ENCODE measurements around the gene NOC4L. TPM values are rescaled to one million over a fixed set of nuclear protein-coding genes. Genes with fewer than 3 reads are reported as not detected.
A peak's percentile ranks its signal among the peaks of the same experiment; 100 is the strongest.

NOC4L gene
- total and polyA plus RNA-seq, 5 donors from 2014 or later, result 17.0 to 26.9 (median 19.2) TPM

DNA sequence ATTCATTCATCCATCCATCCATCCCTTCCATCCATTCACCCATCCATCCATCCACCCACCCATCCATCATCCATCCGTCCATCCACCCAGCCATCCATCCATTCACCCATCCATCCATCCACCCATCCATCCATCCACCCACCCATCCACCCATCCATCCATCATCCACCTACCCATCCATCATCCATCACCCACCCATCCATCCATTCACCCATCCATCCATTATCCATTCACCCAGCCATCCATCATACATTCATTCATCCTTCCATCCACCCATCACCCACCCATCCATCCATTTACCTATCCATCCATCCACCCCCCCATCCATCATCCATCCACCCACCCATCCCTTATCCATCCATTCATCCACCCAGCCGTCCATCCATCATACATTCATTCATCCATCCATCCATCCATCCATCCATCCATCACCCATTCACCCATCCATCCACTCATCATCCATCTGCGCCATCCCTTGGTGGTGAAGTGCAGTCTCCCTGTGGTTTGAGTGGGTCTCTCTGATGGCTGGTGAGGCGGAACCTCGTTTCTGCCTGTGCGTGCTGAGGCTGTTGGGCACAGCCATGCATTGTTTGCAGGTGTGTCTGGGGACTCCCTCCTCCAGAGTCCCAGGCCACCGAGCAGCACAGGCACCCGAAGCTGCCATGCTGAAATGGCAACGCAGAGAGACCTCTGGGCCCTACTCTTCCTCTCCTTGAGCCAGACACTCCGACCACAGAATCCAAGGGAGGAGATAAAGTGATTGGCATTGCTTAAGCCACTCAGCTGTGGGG is 22.7 kb downstream of the NOC4L start:
- no peak overlapping the region for H3K27ac ChIP-seq (ENCODE audit: insufficient read depth, low read length, poor library complexity, severe bottlenecking)
- H3K4me3 ChIP-seq (ENCODE audit: low read depth, low read length), result no peak overlapping the region
- H3K36me3 Mint-ChIP-seq, result no peaks in the 10 kb centered on the region
- peaks cover 14% of the 10 kb centered on the region for H3K4me1 ChIP-seq (ENCODE audit: control insufficient read depth, insufficient read depth, low read length, poor library complexity, severe bottlenecking)
- H3K27me3 Mint-ChIP-seq, result no peaks in the 10 kb centered on the region
- ATAC-seq (ENCODE audit: low read depth in 2 of 2) (no peak), DNase-seq (no peak)
- H3K4me3 Mint-ChIP-seq, result no peak overlapping the region
- no peaks in the 10 kb centered on the region for H3K9me3 Mint-ChIP-seq
- H3K27me3 ChIP-seq (ENCODE audit: control insufficient read depth, insufficient read depth, low read length), result no peaks in the 10 kb centered on the region
- no peaks in the 10 kb centered on the region for H3K36me3 ChIP-seq (ENCODE audit: control insufficient read depth, insufficient read depth, low read length)
- no peaks in the 10 kb centered on the region for H3K9me3 ChIP-seq (ENCODE audit: control insufficient read depth in 2 of 2, low read length in 2 of 2)
- peaks cover 4 to 15% (median 4%) of the 10 kb centered on the region in 4 donors for H3K4me1 Mint-ChIP-seq
- H3K27ac Mint-ChIP-seq, result no peak overlapping the region

DNA sequence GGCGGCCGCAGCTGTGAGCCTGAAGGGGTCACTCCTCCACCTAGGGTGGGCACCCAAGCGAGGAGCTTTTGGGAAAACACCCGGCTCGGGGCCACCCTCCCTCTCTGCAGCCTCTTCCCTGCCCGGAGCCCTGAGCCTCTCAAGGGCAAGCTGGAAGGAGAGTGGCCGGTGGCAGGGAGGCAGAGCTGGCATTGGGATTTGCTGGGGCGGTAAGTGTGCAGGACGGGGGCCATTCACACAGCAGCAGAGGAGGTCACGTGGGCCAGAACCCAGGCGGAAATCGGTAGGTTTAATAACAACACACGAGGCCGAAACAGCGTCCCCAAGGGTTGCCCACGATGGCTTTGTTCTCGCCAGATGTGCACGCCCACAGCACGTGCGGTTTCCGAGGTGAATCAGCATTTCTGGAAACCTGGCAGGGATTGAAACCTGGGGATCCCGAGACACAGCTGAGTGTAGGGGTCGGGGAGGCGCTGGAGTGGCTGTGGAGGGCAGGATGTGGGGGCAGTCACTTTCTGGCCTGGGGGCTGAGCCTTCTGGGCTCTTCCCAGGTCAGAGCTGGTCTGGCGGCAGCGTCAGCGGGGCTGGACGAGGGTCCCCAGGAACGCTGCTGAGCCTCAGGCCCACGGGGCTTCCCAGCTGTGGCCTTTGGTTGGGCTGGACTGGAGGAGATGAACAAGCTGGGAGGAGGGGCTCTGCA is 23.5 kb downstream of the NOC4L start:
- Histone ChIP-seq H3K36me3 (ENCODE audit: control insufficient read depth, insufficient read depth, low read length) (no peaks in the 10 kb centered on the region), H3K9me3 (ENCODE audit: control insufficient read depth in 2 of 2, low read length in 2 of 2) (no peaks in the 10 kb centered on the region), H3K4me3 (ENCODE audit: low read depth, low read length) (no peak overlapping the region), H3K4me1 (ENCODE audit: control insufficient read depth, insufficient read depth, low read length, poor library complexity, severe bottlenecking) (peaks cover 12% of the 10 kb centered on the region), H3K27ac (ENCODE audit: insufficient read depth, low read length, poor library complexity, severe bottlenecking) (no peak overlapping the region), H3K27me3 (ENCODE audit: control insufficient read depth, insufficient read depth, low read length) (no peaks in the 10 kb centered on the region)
- ATAC-seq (ENCODE audit: low read depth in 2 of 2), result peak in 1 of 2 donors; percentile 18
- peaks cover 4 to 16% (median 4%) of the 10 kb centered on the region in 4 donors for H3K4me1 Mint-ChIP-seq
- H3K27ac Mint-ChIP-seq, result no peak overlapping the region
- H3K9me3 Mint-ChIP-seq, result no peaks in the 10 kb centered on the region
- DNase-seq, result peak in 1 of 3 donors; percentile 33
- no peaks in the 10 kb centered on the region for H3K36me3 Mint-ChIP-seq
- no peaks in the 10 kb centered on the region for H3K27me3 Mint-ChIP-seq
- no peak overlapping the region for H3K4me3 Mint-ChIP-seq

DNA sequence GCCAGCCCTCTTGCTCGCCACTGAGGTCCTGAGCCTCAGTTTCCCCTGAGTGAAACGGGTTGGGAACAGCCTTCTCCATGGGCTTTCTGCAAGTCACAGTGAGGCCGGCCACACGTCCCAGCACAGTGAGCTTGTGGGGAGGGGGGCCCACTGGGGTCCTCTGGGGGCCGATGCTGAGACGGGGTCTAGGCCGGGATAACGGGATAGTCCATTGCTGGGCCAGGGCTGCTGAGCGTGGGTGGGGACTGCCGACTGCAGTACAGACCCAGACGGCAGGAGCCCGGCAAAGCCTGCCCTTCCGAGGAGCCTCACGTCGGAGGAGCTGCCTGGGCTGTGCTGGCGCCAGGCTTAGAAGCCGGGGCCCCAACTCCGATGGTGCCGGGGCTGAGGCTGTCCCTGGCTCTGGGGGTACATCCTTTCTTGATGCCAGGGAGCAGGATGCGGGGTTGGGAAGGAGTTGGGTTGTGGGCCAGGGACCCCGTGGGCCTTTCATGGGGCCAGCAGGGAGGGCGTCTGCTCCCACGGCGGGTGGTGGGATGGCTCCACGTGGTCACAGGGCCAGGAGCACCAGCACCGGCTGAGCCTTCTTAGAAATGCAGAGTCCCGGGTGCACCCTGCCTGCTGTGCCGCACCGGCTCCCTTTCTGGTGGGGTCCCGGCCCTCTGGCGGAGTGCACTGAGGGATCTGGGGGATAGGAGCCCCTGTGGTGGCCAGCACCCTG is 24.2 kb downstream of the NOC4L start:
- H3K9me3 ChIP-seq (ENCODE audit: control insufficient read depth in 2 of 2, low read length in 2 of 2), result no peaks in the 10 kb centered on the region
- H3K27ac ChIP-seq (ENCODE audit: insufficient read depth, low read length, poor library complexity, severe bottlenecking), result no peak overlapping the region
- no peak overlapping the region for H3K4me3 Mint-ChIP-seq
- ATAC-seq (ENCODE audit: low read depth in 2 of 2) (no peak), DNase-seq (no peak)
- H3K9me3 Mint-ChIP-seq, result no peaks in the 10 kb centered on the region
- peaks cover 8% of the 10 kb centered on the region for H3K4me1 ChIP-seq (ENCODE audit: control insufficient read depth, insufficient read depth, low read length, poor library complexity, severe bottlenecking)
- H3K27ac Mint-ChIP-seq, result no peak overlapping the region
- peaks cover 4 to 18% (median 6%) of the 10 kb centered on the region in 4 donors for H3K4me1 Mint-ChIP-seq
- no peak overlapping the region for H3K4me3 ChIP-seq (ENCODE audit: low read depth, low read length)
- H3K36me3 Mint-ChIP-seq, result no peaks in the 10 kb centered on the region
- no peaks in the 10 kb centered on the region for H3K36me3 ChIP-seq (ENCODE audit: control insufficient read depth, insufficient read depth, low read length)
- no peaks in the 10 kb centered on the region for H3K27me3 ChIP-seq (ENCODE audit: control insufficient read depth, insufficient read depth, low read length)
- H3K27me3 Mint-ChIP-seq, result no peaks in the 10 kb centered on the region

DNA sequence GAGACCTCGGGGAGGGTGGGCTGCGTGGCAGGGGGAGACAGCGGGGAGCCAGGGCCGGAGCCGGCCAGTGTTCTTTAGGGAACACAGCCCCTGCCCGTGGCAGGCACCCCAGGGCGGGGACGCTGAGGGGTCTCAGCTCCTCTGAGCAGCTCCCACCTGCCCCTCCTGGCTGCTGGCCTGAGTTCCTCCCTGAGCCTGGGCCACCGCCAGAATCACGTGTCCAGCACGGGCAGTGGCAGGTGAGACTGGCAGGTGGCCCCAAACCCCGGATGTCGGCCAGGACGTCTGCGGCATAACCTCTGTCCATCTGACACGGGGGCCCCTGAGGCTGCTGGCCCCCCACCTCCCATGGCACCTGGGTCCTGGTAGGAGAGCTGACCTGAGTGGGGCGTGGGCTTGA is 25.1 kb downstream of the NOC4L start:
- Mint-ChIP-seq H3K4me1 (peaks cover 0 to 12% (median 3%) of the 10 kb centered on the region in 4 donors), H3K27me3 (no peaks in the 10 kb centered on the region), H3K36me3 (no peaks in the 10 kb centered on the region), H3K9me3 (no peaks in the 10 kb centered on the region), H3K4me3 (no peak overlapping the region), H3K27ac (no peak overlapping the region)
- Histone ChIP-seq H3K4me1 (ENCODE audit: control insufficient read depth, insufficient read depth, low read length, poor library complexity, severe bottlenecking) (peaks cover 12% of the 10 kb centered on the region), H3K36me3 (ENCODE audit: control insufficient read depth, insufficient read depth, low read length) (no peaks in the 10 kb centered on the region), H3K9me3 (ENCODE audit: control insufficient read depth in 2 of 2, low read length in 2 of 2) (no peaks in the 10 kb centered on the region), H3K4me3 (ENCODE audit: low read depth, low read length) (no peak overlapping the region), H3K27me3 (ENCODE audit: control insufficient read depth, insufficient read depth, low read length) (no peaks in the 10 kb centered on the region), H3K27ac (ENCODE audit: insufficient read depth, low read length, poor library complexity, severe bottlenecking) (no peak overlapping the region)
- ATAC-seq (ENCODE audit: low read depth in 2 of 2) (no peak), DNase-seq (no peak)

DNA sequence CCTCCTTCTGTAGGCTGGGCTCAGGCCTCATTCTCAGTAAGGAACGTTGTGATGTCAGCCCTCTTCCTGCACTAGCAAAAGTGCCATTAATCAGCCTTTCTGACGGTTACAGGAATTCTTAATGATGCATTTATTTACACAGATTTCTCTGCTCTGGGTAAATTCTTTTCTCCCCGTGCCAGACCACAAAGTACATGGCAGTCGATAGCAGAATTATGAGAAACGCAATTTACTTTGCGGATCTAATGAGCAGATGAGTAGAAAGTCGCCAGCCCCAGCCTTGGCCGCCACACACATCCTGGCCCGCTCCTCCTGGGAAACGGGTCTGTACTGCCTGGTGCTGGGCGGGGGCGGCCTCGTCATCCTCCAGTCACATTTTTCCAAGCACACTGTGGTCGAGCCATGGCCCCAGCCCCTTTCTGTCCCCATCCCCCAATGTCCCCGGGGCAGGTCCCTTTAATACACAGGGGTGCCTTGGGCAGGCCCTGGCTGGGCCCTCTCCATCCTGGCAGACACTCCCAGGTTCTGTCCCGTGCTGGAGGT is 25.9 kb downstream of the NOC4L start:
- Histone ChIP-seq H3K27ac (ENCODE audit: insufficient read depth, low read length, poor library complexity, severe bottlenecking) (no peak overlapping the region), H3K27me3 (ENCODE audit: control insufficient read depth, insufficient read depth, low read length) (no peaks in the 10 kb centered on the region), H3K36me3 (ENCODE audit: control insufficient read depth, insufficient read depth, low read length) (no peaks in the 10 kb centered on the region), H3K4me1 (ENCODE audit: control insufficient read depth, insufficient read depth, low read length, poor library complexity, severe bottlenecking) (peaks cover 12% of the 10 kb centered on the region), H3K9me3 (ENCODE audit: control insufficient read depth in 2 of 2, low read length in 2 of 2) (no peaks in the 10 kb centered on the region), H3K4me3 (ENCODE audit: low read depth, low read length) (no peak overlapping the region)
- Mint-ChIP-seq H3K27ac (no peak overlapping the region), H3K4me3 (no peak overlapping the region), H3K36me3 (no peaks in the 10 kb centered on the region), H3K9me3 (no peaks in the 10 kb centered on the region), H3K4me1 (peaks cover 0 to 15% (median 3%) of the 10 kb centered on the region in 4 donors), H3K27me3 (no peaks in the 10 kb centered on the region)
- ATAC-seq (ENCODE audit: low read depth in 2 of 2) (no peak), DNase-seq (no peak)

DNA sequence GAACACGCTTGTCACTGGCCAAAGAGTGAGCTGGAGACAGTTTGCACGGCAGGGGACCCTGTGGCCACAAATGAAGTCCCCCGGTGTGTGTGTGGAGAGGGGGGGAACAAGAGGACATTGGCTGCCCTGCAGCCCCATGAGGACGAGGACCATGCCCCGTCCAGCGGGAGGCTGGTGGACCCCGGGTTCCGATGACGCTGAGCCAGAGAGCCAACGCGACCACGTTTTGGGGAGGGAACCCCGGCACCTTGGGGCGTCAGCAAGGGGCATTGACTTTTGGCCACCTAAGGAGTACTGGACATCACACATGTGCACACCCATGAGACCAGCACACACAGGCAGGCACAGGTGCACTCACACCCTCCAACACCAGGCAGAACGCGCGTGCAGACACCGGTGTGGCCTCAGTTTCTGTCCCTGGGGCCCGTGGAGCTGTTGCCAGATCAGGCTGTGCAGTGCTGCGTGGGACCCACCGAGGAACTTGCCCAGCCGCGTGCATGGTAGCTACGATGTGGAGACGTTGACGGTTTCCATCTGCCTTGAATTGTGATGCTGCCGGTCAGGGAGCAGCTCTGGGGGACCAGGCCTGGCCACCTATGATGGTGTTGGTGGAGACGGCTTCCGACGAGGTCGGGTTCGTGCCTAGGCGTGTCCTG is 26.5 kb downstream of the NOC4L start:
- Histone ChIP-seq H3K27me3 (ENCODE audit: control insufficient read depth, insufficient read depth, low read length) (no peaks in the 10 kb centered on the region), H3K36me3 (ENCODE audit: control insufficient read depth, insufficient read depth, low read length) (no peaks in the 10 kb centered on the region), H3K27ac (ENCODE audit: insufficient read depth, low read length, poor library complexity, severe bottlenecking) (no peak overlapping the region), H3K4me1 (ENCODE audit: control insufficient read depth, insufficient read depth, low read length, poor library complexity, severe bottlenecking) (peaks cover 12% of the 10 kb centered on the region), H3K4me3 (ENCODE audit: low read depth, low read length) (no peak overlapping the region), H3K9me3 (ENCODE audit: control insufficient read depth in 2 of 2, low read length in 2 of 2) (no peaks in the 10 kb centered on the region)
- H3K4me1 Mint-ChIP-seq, result peaks cover 0 to 15% (median 3%) of the 10 kb centered on the region in 4 donors
- no peak for DNase-seq
- H3K27ac Mint-ChIP-seq, result no peak overlapping the region
- ATAC-seq (ENCODE audit: low read depth in 2 of 2), result no peak
- H3K27me3 Mint-ChIP-seq, result no peaks in the 10 kb centered on the region
- H3K36me3 Mint-ChIP-seq, result no peaks in the 10 kb centered on the region
- no peaks in the 10 kb centered on the region for H3K9me3 Mint-ChIP-seq
- no peak overlapping the region for H3K4me3 Mint-ChIP-seq

DNA sequence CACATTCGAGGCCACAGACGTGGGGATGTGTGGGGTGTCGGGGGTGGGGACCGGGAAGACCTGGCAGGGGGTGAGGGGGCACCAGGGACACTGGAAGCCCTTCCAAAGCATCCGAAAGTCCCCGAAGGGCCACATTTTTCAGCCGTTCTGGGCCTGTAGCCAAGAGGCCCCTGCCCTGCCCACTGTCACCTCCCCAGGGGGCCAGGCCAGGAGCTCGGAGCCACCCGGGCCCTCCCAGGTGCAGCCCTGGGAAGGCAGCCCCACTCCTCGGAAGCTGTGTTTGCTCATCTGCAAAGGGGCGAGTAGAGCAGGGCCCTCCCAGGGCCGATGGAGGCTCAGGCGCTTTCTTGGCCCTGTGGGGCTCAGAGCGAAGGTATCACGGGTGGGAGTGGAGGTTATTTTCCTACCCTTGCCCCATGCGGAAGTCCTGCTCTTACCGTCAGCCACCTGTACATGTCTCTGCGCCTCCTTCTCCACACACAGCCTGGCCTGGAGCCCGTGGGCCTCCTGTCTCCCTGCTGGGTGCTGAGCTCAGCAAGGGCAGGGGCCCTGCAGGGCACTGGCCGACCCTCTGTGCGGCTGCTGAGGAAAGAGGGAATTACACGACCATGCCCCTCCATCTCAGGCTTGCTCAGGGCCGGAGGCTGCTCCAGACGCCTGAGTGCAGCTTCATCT is 27.2 kb downstream of the NOC4L start:
- Mint-ChIP-seq H3K27me3 (no peaks in the 10 kb centered on the region), H3K9me3 (no peaks in the 10 kb centered on the region), H3K4me1 (peaks cover 0 to 15% (median 3%) of the 10 kb centered on the region in 4 donors), H3K4me3 (no peak overlapping the region), H3K36me3 (no peaks in the 10 kb centered on the region), H3K27ac (no peak overlapping the region)
- no peak overlapping the region for H3K4me3 ChIP-seq (ENCODE audit: low read depth, low read length)
- no peak for DNase-seq
- no peaks in the 10 kb centered on the region for H3K27me3 ChIP-seq (ENCODE audit: control insufficient read depth, insufficient read depth, low read length)
- no peak for ATAC-seq (ENCODE audit: low read depth in 2 of 2)
- H3K9me3 ChIP-seq (ENCODE audit: control insufficient read depth in 2 of 2, low read length in 2 of 2), result no peaks in the 10 kb centered on the region
- peaks cover 12% of the 10 kb centered on the region for H3K4me1 ChIP-seq (ENCODE audit: control insufficient read depth, insufficient read depth, low read length, poor library complexity, severe bottlenecking)
- no peak overlapping the region for H3K27ac ChIP-seq (ENCODE audit: insufficient read depth, low read length, poor library complexity, severe bottlenecking)
- no peaks in the 10 kb centered on the region for H3K36me3 ChIP-seq (ENCODE audit: control insufficient read depth, insufficient read depth, low read length)
